Cardiac muscle cell (in vitro differentiated cells and primary cell): ENCODE results near the gene BRDT. TPM values are rescaled to one million over a fixed set of nuclear protein-coding genes. Genes with fewer than 3 reads are reported as not detected.

Source experiments
- DNase-seq, 2 donors: peaks; one replicate each; pipeline versions ENCODE4 v3.0.0 to v3.0.0-alpha.2; 2010 to 2017; ENCODE audit warnings: low read depth in 1 of 2, low spot score in 1 of 2
- H3K27ac ChIP-seq: fragments of 200-600 bp; sonication (generic); 2 replicates; pipeline ENCODE4 v1.5.1; 2016
- H3K27me3 ChIP-seq: fragments of 200-600 bp; sonication (generic); 2 replicates; pipeline ENCODE4 v1.6.0; 2016; ENCODE audit warnings: control low read depth
- H3K36me3 ChIP-seq: fragments of 200-600 bp; sonication (generic); 2 replicates; pipeline ENCODE4 v1.5.1; 2016; ENCODE audit warnings: control low read depth
- H3K4me1 ChIP-seq: fragments of 200-600 bp; sonication (generic); 2 replicates; pipeline ENCODE4 v1.8.1; 2017; ENCODE audit warnings: low read depth, mild to moderate bottlenecking, mixed run types
- H3K4me3 ChIP-seq: fragments of 200-600 bp; sonication (generic); 2 replicates; pipeline ENCODE4 v1.5.1; 2016; ENCODE audit warnings: mild to moderate bottlenecking
- H3K9me3 ChIP-seq: fragments of 200-600 bp; sonication (generic); 2 replicates; pipeline ENCODE4 v1.5.1; 2017; ENCODE audit warnings: low read depth, mild to moderate bottlenecking, control low read depth
- polyA plus RNA-seq: library from polyadenylated mRNA; unstranded; fragments of >200 nt; fragmentation: Nextera tagmentation; extraction: Ambion mirVana; gene quantifications from 2 replicates; pipeline ENCODE4 v1.2.1, GENCODE V29; 2016
- total RNA-seq: library from RNA; depleted of rRNA; stranded (reverse); fragments of >200 nt; gene quantifications from 2 replicates; pipeline ENCODE4 v1.2.3, GENCODE V29; 2016
- TF ChIP-seq, protein P1 (sequence below): IDR thresholded peaks from 2 replicates; pipeline ENCODE4 v1.5.1; 2012; ENCODE audit warnings: low read depth, mild to moderate bottlenecking, low read length

The BRDT gene
- total and polyA plus RNA-seq, 2 experiments from 2014 or later: not detected

DNA sequence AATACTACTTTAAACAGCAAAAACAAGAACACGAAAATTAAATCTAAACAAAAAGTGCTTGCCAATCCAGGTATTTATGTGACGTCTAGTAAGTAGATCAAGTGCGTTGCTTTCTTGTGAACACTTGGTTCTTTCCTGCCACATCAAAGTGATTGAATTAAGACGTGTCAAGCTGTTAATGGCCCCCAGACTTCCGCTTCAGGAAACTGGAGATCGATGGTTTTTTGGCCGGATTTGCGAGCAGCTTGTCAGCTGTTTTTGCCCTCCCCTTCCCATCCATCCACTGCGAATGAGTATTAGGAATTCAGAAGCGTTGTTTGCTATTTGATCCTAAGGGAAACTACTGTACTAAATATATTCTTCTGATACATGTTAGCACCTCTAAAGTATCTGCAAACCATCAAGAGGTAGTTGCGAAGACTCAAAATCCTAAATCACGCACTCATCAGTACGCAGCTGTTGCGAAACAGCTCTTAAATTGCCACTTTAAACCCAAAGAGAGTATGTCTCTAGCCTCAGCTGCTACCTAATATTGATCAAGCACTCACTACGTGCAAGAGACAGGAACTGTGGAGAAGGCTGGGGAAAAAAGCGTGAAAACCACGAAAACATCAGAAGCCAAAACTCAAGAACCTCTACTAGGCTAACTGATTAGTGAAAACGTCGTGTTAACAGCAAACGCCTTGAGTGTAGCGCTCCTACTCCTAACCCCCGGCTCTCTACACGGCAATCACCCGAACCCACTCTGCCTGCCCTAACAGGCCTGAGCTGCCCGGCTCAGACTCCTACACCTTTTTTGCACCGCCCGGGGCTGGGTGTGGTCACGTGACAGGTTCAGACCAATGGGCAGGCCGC is 473 bp upstream of the BRDT start:
- Histone ChIP-seq H3K36me3 (no peaks in the 10 kb centered on the region), H3K27me3 (no peaks in the 10 kb centered on the region), H3K9me3 (no peaks in the 10 kb centered on the region), H3K4me1 (no peaks in the 10 kb centered on the region), H3K27ac (no peak overlapping the region), H3K4me3 (no peak overlapping the region)
- TF ChIP-seq, protein P1, sequence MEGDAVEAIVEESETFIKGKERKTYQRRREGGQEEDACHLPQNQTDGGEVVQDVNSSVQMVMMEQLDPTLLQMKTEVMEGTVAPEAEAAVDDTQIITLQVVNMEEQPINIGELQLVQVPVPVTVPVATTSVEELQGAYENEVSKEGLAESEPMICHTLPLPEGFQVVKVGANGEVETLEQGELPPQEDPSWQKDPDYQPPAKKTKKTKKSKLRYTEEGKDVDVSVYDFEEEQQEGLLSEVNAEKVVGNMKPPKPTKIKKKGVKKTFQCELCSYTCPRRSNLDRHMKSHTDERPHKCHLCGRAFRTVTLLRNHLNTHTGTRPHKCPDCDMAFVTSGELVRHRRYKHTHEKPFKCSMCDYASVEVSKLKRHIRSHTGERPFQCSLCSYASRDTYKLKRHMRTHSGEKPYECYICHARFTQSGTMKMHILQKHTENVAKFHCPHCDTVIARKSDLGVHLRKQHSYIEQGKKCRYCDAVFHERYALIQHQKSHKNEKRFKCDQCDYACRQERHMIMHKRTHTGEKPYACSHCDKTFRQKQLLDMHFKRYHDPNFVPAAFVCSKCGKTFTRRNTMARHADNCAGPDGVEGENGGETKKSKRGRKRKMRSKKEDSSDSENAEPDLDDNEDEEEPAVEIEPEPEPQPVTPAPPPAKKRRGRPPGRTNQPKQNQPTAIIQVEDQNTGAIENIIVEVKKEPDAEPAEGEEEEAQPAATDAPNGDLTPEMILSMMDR: no peak
- DNase-seq: no peak

DNA sequence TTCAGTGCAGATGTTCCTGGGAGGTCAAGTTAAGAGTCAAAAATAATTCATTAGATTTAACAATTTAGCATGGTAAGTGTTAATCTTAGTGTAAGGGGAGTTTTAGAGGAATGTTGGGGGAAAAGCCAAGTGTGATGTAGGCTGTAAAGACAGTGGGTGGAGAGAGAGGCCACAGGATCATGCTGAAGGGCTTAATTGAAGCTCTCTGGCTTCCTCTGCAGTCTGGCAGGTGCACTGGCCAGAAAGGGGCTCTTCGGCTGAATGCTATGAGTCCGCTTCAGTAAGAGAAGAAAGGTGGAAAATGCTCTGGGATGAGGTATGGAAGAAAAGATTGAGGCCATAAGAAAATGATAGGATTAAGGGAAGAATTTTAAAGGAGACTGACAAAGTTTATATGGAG is 3.0 kb downstream of the BRDT start:
- DNase-seq: no peak

DNA sequence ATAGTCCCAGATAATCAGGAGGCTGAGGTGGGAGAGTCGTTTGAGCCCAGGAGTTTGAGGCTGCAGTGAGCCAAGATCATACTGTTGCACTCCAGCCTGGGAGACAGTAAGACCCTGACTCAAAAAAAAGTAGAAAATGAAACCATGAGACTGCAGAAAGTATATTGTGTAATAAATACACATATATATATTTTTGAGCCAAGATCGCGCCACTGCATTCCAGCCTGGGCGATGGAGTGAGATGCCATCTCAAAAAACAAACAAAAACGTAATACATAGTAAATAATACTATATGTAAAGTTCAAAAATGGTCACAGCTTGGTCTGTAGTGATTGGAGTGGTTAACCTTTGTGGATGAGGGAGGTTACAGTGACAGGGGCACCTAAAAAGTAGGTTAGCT is 9.7 kb downstream of the BRDT start:
- H3K27me3 ChIP-seq: no peaks in the 10 kb centered on the region
- H3K27ac ChIP-seq: no peak overlapping the region
- no peaks in the 10 kb centered on the region for H3K36me3 ChIP-seq
- DNase-seq: no peak
- no peak overlapping the region for H3K4me3 ChIP-seq
- no peaks in the 10 kb centered on the region for H3K4me1 ChIP-seq
- TF ChIP-seq, protein P1: no peak
- H3K9me3 ChIP-seq: no peaks in the 10 kb centered on the region

More for the DNA sequence above, 3.0 kb downstream of the BRDT start:
- Histone ChIP-seq H3K36me3 (no peaks in the 10 kb centered on the region), H3K27me3 (no peaks in the 10 kb centered on the region), H3K9me3 (no peaks in the 10 kb centered on the region), H3K4me1 (no peaks in the 10 kb centered on the region), H3K27ac (no peak overlapping the region), H3K4me3 (no peak overlapping the region)
- TF ChIP-seq, protein P1: no peak

DNA sequence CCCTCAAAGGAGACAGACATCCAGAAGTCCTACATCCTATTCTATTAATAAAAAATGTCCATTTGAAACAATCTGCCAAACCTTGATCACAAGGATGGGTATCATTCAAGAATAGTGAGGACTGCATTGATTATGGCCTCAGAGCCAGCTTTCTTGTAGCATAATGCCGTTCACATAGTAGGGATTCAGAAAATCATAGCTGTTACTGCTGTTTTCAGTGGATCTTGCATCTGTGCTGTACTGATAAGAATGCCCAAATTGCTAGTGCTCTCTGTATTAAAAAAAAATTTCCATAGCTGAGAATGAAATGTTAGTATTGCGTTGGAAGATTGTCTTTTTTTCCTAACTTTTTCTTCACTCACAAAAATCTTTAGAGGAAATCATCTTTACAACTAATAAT is 19.1 kb downstream of the BRDT start:
- no peaks in the 10 kb centered on the region for H3K36me3 ChIP-seq
- no peak overlapping the region for H3K4me3 ChIP-seq
- DNase-seq: no peak
- TF ChIP-seq, protein P1: no peak
- no peaks in the 10 kb centered on the region for H3K4me1 ChIP-seq
- no peaks in the 10 kb centered on the region for H3K9me3 ChIP-seq
- H3K27ac ChIP-seq: no peak overlapping the region
- no peaks in the 10 kb centered on the region for H3K27me3 ChIP-seq

DNA sequence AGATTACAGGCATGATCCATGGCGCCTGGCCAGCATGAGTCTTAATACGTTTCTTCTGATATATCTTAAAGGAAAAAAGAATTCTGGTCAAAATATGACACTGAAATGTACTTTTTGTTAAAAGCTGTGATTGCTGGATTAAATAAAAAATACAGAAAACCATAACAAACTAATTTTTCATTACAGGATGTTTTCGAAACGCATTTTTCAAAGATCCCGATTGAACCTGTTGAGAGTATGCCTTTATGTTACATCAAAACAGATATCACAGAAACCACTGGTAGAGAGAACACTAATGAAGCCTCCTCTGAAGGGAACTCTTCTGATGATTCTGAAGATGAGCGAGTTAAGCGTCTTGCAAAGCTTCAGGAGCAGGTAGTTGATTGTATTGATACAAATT is 30.2 kb downstream of the BRDT start:
- TF ChIP-seq, protein P1: no peak
- Histone ChIP-seq H3K9me3 (no peaks in the 10 kb centered on the region), H3K4me1 (no peaks in the 10 kb centered on the region), H3K36me3 (no peaks in the 10 kb centered on the region), H3K4me3 (no peak overlapping the region), H3K27me3 (no peaks in the 10 kb centered on the region), H3K27ac (no peak overlapping the region)
- DNase-seq: no peak
